Measurements from ENCODE around the gene IMPA2.
"Not testable (repeated sequence)": the region's sequence is repeated elsewhere in the genome, so short reads cannot be mapped to it uniquely, and the experiment has no call there.

DNA sequence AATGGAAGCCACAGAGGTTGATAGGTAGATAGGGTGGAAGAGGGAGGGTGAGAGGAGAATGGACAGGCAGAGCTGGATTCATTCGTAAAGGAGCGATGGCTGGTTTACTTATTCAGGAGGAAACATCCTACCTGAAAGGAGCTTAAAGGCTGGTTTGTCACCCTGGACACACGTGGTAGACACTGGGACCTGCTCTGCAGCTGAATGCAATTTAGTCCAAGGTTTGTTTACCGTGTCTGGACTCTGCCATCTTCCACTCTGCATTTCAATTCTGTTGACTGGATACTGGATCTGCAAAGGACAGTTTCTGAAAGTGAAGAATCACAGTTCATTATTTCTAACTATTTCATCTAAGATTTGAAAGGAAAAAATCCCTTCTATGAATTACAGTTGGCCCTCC lies 96.7 kb downstream of the IMPA2 start:
- not testable (repeated sequence) for TF ChIP-seq EZH2phosphoT487 (IDR thresholded peaks at IDR 0.05; ENCODE audit: insufficient read depth, low read depth); EZH2 (IDR thresholded peaks at IDR 0.05; ENCODE audit: insufficient read depth, poor library complexity, severe bottlenecking)
